Duodenal mucosa (tissue), 2 donors: ENCODE results near the gene MARCHF3.

Experiments
- H3K27ac ChIP-seq: one replicate; pipeline ENCODE4 v1.7.0; 2013; ENCODE audit warnings: low read depth, low read length
- H3K27me3 ChIP-seq, 2 donors: one replicate each; pipeline ENCODE4 v1.7.0; 2013; ENCODE audit warnings: low read length in 2 of 2, control low read depth in 1 of 2; ENCODE audit not compliant: insufficient read depth in 2 of 2, control insufficient read depth in 1 of 2
- H3K36me3 ChIP-seq, 2 donors: one replicate each; pipeline ENCODE4 v1.7.0; 2013; ENCODE audit warnings: low read length in 2 of 2, control low read depth in 1 of 2; ENCODE audit not compliant: insufficient read depth in 2 of 2, control insufficient read depth in 1 of 2
- H3K4me1 ChIP-seq, 2 donors: one replicate each; pipeline ENCODE4 v1.7.0; 2013; ENCODE audit warnings: low read length in 2 of 2, control low read depth in 1 of 2; ENCODE audit not compliant: insufficient read depth in 2 of 2, control insufficient read depth in 1 of 2
- H3K4me3 ChIP-seq, 2 donors: one replicate each; pipeline ENCODE4 v1.7.0; 2013; ENCODE audit warnings: low read length in 2 of 2, low read depth in 1 of 2
- H3K9ac ChIP-seq, 2 donors: one replicate each; pipeline ENCODE4 v1.7.0; 2013; ENCODE audit warnings: low read length in 2 of 2, low read depth in 1 of 2
- H3K9me3 ChIP-seq, 2 donors: one replicate each; pipeline ENCODE4 v1.7.0; 2013; ENCODE audit warnings: low read length in 2 of 2, control low read depth in 1 of 2; ENCODE audit not compliant: control insufficient read depth in 1 of 2

The MARCHF3 gene

DNA sequence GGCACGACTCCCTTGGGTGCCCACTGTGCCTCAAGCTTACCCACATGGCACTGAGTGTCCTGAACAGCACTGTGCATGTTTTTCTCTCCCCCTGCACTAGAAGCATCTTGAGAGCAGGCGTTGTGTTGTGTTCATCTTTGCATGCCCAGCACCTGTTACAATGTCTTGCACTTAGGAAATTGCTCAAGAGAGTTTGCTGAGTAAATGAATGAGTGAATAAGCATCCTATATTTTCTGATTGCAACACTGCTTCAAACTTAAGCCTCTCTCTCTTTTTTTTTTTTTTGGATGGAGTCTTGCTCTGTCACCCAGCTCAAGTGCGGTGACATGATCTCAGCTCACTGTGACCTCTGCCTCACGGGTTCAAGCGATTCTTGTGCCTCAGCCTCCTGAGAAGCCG is 158.9 kb downstream of the MARCHF3 start:
- Histone ChIP-seq H3K27me3 (no peaks in the 10 kb centered on the region), H3K4me1 (no peaks in the 10 kb centered on the region), H3K36me3 (peaks cover 0 to 5% of the 10 kb centered on the region in 2 donors)

DNA sequence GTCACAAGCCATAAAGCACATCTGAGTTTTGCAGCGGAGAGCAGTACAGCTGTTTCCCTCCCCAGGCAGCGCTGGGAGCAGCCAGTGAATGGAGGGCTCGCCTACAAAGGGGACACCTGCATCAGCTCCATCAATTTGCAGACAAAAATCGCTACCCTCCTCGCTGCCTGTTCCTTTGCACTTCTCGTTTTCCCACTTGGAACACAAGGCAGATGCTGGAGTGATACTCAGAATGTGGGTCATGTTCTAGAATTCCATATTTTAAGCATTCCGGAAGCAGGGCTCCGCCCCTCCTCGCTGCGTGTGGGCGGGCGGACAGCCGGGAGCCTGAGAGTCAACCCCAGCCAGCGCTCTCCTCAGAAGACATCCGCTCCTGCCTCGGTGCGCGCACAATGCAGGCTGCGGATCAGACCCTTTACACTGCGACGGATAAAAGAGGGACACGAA is 161.3 kb downstream of the MARCHF3 start:
- H3K9ac ChIP-seq, result no peak overlapping the region
- H3K4me3 ChIP-seq, result peak overlapping the region; percentile 34 to 47
- no peaks in the 10 kb centered on the region for H3K4me1 ChIP-seq

More for the DNA sequence above, 158.9 kb downstream of the MARCHF3 start:
- Histone ChIP-seq H3K9ac (no peak overlapping the region), H3K9me3 (no peaks in the 10 kb centered on the region), H3K4me3 (no peak overlapping the region), H3K27ac (no peak overlapping the region)

DNA sequence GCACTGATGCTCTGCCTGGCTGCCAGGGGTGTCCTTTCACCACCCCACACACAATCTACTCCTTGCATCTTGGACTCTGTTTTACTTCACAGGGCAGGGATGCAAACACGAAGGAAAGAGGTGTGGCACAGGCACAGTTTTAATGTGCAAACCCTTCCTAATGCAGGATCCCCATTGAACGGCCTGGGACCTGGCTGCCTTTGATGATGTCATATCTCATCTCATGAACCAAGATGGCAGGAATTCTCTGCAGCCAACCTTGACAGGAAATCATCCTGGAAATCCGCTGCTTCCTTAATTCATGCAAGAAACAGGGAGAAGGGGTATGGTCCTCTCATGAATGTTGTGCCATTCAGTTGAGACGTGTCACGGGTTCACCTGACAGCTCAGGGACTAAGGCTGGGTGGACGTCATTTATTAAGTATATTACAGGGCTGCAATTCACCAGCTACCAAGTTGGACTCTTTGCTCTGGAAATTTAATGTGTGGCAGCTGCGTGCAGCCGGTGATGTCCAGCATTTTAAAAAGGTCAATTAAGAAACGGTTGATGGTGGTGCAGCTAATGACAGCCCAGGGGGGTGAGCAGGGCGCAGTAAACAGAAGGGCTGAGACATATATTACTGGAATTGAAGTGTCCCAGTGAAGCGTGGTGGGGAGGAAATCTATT is 161.9 kb downstream of the MARCHF3 start:
- Histone ChIP-seq H3K4me1 (no peaks in the 10 kb centered on the region), H3K4me3 (peak overlapping the region in 1 of 2 donors; percentile 47), H3K27ac (no peak overlapping the region), H3K9ac (no peak overlapping the region), H3K9me3 (no peaks in the 10 kb centered on the region), H3K27me3 (no peaks in the 10 kb centered on the region), H3K36me3 (no peaks in the 10 kb centered on the region)

More for the DNA sequence above, 161.3 kb downstream of the MARCHF3 start:
- no peak overlapping the region for H3K27ac ChIP-seq
- H3K9me3 ChIP-seq, result no peaks in the 10 kb centered on the region
- no peaks in the 10 kb centered on the region for H3K36me3 ChIP-seq
- no peaks in the 10 kb centered on the region for H3K27me3 ChIP-seq

DNA sequence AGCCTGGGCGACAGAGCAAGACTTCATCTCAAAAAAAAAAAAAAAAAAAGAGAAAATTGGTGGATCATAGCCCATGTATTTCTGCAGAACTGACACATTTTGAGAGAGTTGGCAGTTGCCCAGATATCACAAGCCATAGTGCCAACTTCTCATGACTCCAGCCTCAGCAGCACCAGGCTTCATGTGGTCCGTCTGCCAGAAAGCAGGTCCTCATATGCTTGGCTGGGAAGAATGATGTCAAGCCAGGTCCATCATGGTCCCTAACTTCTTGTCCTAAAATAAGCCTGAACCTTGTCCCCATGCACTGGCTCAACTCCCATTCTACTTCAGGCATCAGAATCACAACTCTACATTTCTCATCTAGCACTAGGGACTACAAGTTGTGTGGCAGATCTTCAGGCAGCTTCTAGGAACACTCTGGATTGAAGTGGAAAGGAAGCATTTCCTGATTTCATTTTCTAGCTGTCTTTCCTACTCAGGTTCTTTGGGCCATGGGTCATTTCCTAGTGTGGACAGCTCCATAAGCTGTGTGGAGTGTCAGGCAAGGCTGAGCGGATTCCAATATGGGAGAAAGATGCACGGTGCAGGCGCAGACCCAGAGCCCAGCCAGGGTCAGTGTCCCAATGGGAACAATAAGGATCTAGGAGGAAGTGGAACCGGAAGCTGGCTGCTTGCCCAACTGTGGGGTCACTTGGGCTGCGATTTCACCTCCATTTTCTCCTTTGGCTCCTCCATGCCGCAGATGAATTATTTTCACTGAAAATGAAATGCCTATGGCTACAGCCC is 163.3 kb downstream of the MARCHF3 start:
- H3K36me3 ChIP-seq, result no peaks in the 10 kb centered on the region
- no peak overlapping the region for H3K9ac ChIP-seq
- no peak overlapping the region for H3K27ac ChIP-seq
- H3K27me3 ChIP-seq, result no peaks in the 10 kb centered on the region
- H3K4me1 ChIP-seq, result no peaks in the 10 kb centered on the region
- no peaks in the 10 kb centered on the region for H3K9me3 ChIP-seq
- no peak overlapping the region for H3K4me3 ChIP-seq

DNA sequence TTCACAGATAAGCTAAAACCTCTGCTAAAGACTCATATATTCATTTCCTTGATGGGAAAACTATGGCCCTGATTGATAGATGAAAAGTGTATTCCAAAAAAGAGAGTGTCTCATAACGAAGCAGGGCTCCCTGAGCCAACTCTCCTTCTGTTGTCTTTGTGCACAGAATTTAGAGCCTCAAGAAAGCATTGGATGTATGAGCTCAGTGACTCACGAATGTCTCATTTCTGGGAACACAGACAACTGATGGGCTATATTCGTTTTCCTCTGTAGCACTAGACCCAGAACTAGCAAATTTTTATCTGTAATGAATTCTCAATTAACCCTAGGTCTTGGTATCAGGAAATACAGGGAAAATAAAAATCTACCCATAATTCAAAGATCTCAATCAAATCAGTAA is 165.1 kb downstream of the MARCHF3 start:
- H3K9me3 ChIP-seq, result no peaks in the 10 kb centered on the region
- no peaks in the 10 kb centered on the region for H3K36me3 ChIP-seq

DNA sequence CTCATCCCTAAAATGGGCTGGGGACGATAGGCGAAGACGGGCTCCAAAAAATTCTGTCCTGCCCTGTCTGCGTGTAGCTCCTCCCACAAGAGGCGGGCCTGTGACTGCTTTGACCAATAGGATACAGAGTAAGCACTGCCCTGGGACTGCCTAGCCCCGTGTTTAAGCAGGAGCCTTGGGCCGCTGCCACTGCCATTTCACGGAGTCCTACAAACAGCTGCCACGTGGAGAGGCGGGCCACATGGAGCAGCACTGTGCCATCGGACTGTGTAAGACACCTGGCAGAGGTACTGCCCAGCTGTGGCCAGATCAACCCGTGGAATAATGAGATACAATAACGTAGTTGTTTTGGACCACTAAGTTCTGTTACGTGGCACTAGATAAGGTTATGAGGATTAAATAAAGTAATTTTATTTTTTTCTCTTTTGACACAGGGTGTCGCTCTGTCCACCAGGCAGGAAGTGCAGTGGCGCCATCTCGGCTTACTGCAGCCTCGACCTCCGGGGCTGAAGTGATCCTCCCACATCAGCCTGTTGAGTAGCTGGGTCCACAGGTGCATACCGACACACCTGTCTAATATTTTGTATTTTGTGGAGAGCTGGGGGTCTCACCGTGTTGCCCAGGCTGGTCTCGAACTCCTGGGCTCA is 166.2 kb downstream of the MARCHF3 start:
- Histone ChIP-seq H3K9ac (no peak overlapping the region), H3K4me3 (no peak overlapping the region), H3K36me3 (no peaks in the 10 kb centered on the region), H3K27me3 (no peaks in the 10 kb centered on the region), H3K27ac (no peak overlapping the region), H3K9me3 (no peaks in the 10 kb centered on the region), H3K4me1 (no peaks in the 10 kb centered on the region)

More for the DNA sequence above, 165.1 kb downstream of the MARCHF3 start:
- Histone ChIP-seq H3K27ac (no peak overlapping the region), H3K4me3 (no peak overlapping the region), H3K4me1 (no peaks in the 10 kb centered on the region), H3K9ac (no peak overlapping the region), H3K27me3 (no peaks in the 10 kb centered on the region)

DNA sequence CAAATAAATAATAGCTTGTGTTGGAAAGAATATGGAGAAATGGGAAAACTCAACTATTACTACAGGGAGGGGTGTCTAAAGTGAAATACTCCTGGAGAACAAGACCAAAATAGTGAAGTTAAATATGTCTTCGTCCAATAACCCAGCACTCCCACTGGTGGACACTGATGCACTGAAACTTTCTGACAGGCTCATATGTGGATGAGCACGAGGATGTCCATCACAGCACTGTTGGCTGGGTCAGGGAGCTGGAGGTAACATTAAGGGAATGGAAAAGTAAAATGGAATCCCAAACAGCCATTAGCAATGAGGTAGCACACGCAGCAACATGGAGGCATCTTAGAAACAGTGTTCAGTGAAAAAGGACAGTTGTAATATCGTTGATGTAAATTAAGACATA is 167.0 kb downstream of the MARCHF3 start:
- Histone ChIP-seq H3K27ac (no peak overlapping the region), H3K4me1 (no peaks in the 10 kb centered on the region), H3K9ac (no peak overlapping the region), H3K9me3 (no peaks in the 10 kb centered on the region), H3K36me3 (no peaks in the 10 kb centered on the region), H3K4me3 (no peak overlapping the region), H3K27me3 (no peaks in the 10 kb centered on the region)

DNA sequence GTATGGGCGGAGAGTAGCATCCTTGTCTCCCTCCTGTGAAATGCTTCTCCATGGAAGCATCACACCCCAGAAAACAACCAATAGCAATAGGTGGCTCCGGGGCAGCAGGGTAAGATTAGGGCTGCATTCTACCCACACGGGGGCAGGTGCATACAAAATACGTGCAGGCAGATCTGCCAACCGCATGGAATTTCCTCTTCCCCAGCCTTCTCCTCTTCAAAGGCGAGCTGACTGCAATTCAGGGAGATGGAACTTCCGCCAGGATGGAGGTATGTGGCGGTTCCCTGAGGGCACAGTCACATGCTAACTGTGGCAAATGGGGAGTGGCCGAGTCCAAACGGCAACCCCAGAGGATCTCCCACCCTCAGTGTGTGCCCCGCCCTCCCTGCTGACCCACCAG is 171.9 kb downstream of the MARCHF3 start:
- H3K27me3 ChIP-seq, result no peaks in the 10 kb centered on the region
- H3K27ac ChIP-seq, result no peak overlapping the region
- no peak overlapping the region for H3K4me3 ChIP-seq
- no peaks in the 10 kb centered on the region for H3K9me3 ChIP-seq
- no peaks in the 10 kb centered on the region for H3K36me3 ChIP-seq
- H3K4me1 ChIP-seq, result no peaks in the 10 kb centered on the region
- no peak overlapping the region for H3K9ac ChIP-seq

DNA sequence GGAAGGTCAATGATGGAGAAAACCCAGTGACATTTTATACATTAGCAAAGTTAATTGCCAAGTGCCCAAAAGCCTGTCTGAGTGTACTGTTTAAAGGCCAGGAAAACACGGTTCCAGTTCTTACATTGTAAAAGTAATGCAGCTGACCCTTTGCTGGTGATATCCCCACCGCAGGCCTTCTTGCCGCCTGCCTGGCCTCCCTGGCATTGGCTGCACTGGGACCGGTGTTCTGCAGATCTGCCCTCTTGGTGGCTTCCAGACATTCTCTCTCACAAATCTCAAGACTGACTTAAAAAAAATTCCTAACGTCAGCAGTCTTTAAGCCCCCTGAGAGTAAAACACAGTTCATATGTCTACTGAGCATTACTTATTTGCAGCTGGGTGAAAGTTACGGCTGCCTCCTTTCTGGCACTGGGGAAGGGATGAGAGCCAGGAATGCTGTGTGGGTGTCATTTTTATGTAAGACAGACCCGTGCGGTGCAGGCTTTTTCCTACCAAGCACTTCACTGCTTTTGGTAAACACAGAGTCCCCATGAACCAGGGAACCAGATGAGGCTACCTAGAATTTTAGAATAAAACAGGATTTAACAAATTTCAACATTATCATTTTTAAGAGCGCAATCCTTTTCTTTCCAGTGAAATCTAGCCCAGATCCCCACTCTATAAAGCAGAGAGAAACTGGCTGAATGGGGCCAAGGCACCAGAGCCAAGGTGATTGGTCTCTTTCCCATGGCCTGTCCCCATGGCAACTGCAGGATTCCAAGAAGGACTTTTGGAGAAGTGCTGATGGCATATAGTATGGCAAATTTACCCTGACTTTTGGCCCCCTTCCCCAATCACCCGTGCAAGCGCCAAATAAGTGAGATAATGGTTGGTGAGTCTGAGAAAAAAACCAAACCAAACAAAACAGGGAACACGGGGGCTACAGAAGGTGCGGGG is 172.6 kb downstream of the MARCHF3 start:
- Histone ChIP-seq H3K4me1 (peaks cover 0 to 4% of the 10 kb centered on the region in 2 donors), H3K27me3 (no peaks in the 10 kb centered on the region), H3K36me3 (no peaks in the 10 kb centered on the region), H3K4me3 (no peak overlapping the region), H3K9me3 (no peaks in the 10 kb centered on the region), H3K27ac (no peak overlapping the region), H3K9ac (no peak overlapping the region)
